ENCODE data around the gene ABHD3.
"Not testable (repeated sequence)": the region's sequence is repeated elsewhere in the genome, so short reads cannot be mapped to it uniquely, and the experiment has no call there.

The ABHD3 gene

GRCh38 chr18:21612125-21613039 is 92.2 kb downstream of the ABHD3 start, which contains the start of gene SNRPD1:
TSS of gene SNRPD1 (plus strand) at chr18:21612314. CDS start at chr18:21612430, 116 bp downstream.
- ChIA-PET CTCF (interaction anchor here (0.6 to 7.1 kb wide), 26 partner anchors 9 to 218 kb away, joined by 3 to 104 read pairs (median 4); partner anchors contain the start of gene ESCO1), POLR2A (interaction anchor here (0.6 to 2.7 kb wide), 2 partner anchors 12 to 28 kb away, joined by 3 to 13 read pairs; partner anchors contain the start of gene ESCO1)

DNA sequence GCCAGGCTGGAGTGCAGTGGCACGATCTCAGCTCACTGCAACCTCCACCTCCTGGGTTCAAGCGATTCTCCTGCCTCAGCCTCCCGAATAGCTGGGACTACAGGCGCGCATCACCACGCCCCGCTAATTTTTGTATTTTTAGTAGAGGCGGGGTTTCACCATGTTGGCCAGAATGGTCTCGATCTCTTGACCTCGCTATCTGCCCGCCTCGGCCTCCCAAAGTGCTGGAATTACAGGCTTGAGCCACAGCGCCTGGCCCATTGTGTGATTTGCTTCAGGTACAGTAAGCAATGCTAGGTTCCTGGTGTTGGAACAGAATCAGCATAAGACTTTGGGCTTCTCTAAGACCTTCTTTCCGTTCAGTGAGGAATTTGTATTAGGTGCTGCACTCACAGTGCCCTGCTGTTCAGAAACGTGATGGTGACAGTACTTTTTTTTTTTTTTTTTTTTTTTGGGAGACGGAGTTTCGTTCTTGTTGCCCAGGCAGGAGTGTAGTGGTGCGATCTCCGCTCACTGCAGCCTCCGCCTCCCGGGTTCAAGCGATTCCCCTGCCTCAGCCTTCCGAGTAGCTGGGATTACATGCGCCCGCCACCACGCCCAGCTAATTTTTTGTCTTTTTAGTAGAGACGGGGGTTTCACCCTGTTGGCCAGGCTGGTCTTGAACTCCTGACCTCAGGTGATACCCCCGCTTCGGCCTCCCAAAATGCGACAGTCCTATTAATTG is 93.0 kb downstream of the ABHD3 start:
- CTCF ChIA-PET, result interaction anchor here (0.8 to 7.1 kb wide), 19 partner anchors 8 to 219 kb away, joined by 3 to 104 read pairs (median 3); partner anchors contain the start of gene ESCO1

More at GRCh38 chr18:21612125-21613039, 92.2 kb downstream of the ABHD3 start, which contains the start of gene SNRPD1:
- H3K4me3 ChIP-seq (ENCODE audit: low read depth, low read length), result peak within 1 kb of the TSS; percentile 94
- TF ChIP-seq, protein P1, sequence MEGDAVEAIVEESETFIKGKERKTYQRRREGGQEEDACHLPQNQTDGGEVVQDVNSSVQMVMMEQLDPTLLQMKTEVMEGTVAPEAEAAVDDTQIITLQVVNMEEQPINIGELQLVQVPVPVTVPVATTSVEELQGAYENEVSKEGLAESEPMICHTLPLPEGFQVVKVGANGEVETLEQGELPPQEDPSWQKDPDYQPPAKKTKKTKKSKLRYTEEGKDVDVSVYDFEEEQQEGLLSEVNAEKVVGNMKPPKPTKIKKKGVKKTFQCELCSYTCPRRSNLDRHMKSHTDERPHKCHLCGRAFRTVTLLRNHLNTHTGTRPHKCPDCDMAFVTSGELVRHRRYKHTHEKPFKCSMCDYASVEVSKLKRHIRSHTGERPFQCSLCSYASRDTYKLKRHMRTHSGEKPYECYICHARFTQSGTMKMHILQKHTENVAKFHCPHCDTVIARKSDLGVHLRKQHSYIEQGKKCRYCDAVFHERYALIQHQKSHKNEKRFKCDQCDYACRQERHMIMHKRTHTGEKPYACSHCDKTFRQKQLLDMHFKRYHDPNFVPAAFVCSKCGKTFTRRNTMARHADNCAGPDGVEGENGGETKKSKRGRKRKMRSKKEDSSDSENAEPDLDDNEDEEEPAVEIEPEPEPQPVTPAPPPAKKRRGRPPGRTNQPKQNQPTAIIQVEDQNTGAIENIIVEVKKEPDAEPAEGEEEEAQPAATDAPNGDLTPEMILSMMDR (IDR thresholded peaks at IDR 0.05; ENCODE audit: insufficient read depth, low read length, missing control alignments), result peak; percentile 98
- peak; percentile 60 for DNase-seq (ENCODE audit: low read depth, low spot score)

GRCh38 chr18:21605213-21605612 is 99.4 kb downstream of the ABHD3 start:
- POLR2A ChIA-PET, result no interaction called here

More for the DNA sequence above, 93.0 kb downstream of the ABHD3 start:
- not testable (repeated sequence) for DNase-seq (ENCODE audit: low read depth, low spot score)
- POLR2A ChIA-PET, result interaction anchor here (0.6 to 2.7 kb wide), 2 partner anchors 11 to 29 kb away, joined by 3 to 13 read pairs; partner anchors contain the start of gene ESCO1
- H3K4me3 ChIP-seq (ENCODE audit: low read depth, low read length), result peak overlapping the region; percentile 94

GRCh38 chr18:21604671-21605070 is 99.9 kb downstream of the ABHD3 start:
- DNase-seq (ENCODE audit: low read depth, low spot score), result no peak
- POLR2A ChIA-PET, result no interaction called here
- H3K4me3 ChIP-seq (ENCODE audit: low read depth, low read length), result no peak overlapping the region
- TF ChIP-seq, protein P1 (IDR thresholded peaks at IDR 0.05; ENCODE audit: insufficient read depth, low read length, missing control alignments), result no peak
- CTCF ChIA-PET, result interaction anchor here (1.1 to 1.6 kb wide), 2 partner anchors 118 to 166 kb away, joined by 3 to 4 read pairs; no protein-coding TSS in a partner anchor

More at GRCh38 chr18:21605213-21605612, 99.4 kb downstream of the ABHD3 start:
- CTCF ChIA-PET, result interaction anchor here (1.0 to 1.3 kb wide), 4 partner anchors 9 to 163 kb away, joined by 3 to 4 read pairs (median 3); no protein-coding TSS in a partner anchor
- H3K4me3 ChIP-seq (ENCODE audit: low read depth, low read length), result no peak overlapping the region
- TF ChIP-seq, protein P1 (IDR thresholded peaks at IDR 0.05; ENCODE audit: insufficient read depth, low read length, missing control alignments), result no peak
- DNase-seq (ENCODE audit: low read depth, low spot score), result no peak

GRCh38 chr18:21602299-21602587 is 102.3 kb downstream of the ABHD3 start:
- H3K4me3 ChIP-seq (ENCODE audit: low read depth, low read length), result no peak overlapping the region
- POLR2A ChIA-PET, result no interaction called here
- no peak for DNase-seq (ENCODE audit: low read depth, low spot score)
- CTCF ChIA-PET, result interaction anchor here (1.2 to 2.1 kb wide), 3 partner anchors 10 to 34 kb away, joined by 3 to 18 read pairs (median 9); partner anchors contain the start of gene SNRPD1
- TF ChIP-seq, protein P1 (IDR thresholded peaks at IDR 0.05; ENCODE audit: insufficient read depth, low read length, missing control alignments), result no peak

Measured in AG04449 (cell line).